WTC11 (cell line): ENCODE results near the gene ZNF146. TPM values are rescaled to one million over a fixed set of nuclear protein-coding genes. Genes with fewer than 3 reads are reported as not detected.

Source experiments
- ATAC-seq: fragments of 200-7000 bp; cut with Tn5 transposase; 2 replicates; pipeline ENCODE4 v1.10.0; 2021; ENCODE audit warnings: mild to moderate bottlenecking, moderate library complexity
- CTCF ChIA-PET: fragments of 300-600 bp; sonication (Branson Sonifier 250); formaldehyde crosslinking; loops from one replicate; lab custom pipeline; 2021; ENCODE audit warnings: antibody characterized with exemption; lab: Charles Lee
- POLR2A ChIA-PET: fragments of 350-600 bp; sonication (Branson Sonifier 250); formaldehyde crosslinking; loops from one replicate; lab custom pipeline; 2021; ENCODE audit warnings: antibody characterized with exemption; lab: Charles Lee
- DNase-seq: peaks from one replicate; pipeline ENCODE4 v3.0.0; 2021; ENCODE audit warnings: low spot score
- H3K27ac Mint-ChIP-seq: 2 replicates; pipeline ENCODE4 v1.8.0; 2021; ENCODE audit warnings: mixed read lengths
- H3K27me3 Mint-ChIP-seq: 2 replicates; pipeline ENCODE4 v1.8.0; 2021; ENCODE audit warnings: low read depth, mild to moderate bottlenecking, moderate library complexity, mixed read lengths
- H3K36me3 Mint-ChIP-seq: 2 replicates; pipeline ENCODE4 v1.8.0; 2021; ENCODE audit warnings: mixed read lengths
- H3K4me1 Mint-ChIP-seq: 2 replicates; pipeline ENCODE4 v1.8.0; 2022; ENCODE audit warnings: mixed read lengths
- H3K4me3 Mint-ChIP-seq: 2 replicates; pipeline ENCODE4 v1.8.0; 2021; ENCODE audit warnings: mild to moderate bottlenecking, moderate library complexity, mixed read lengths
- H3K9me3 Mint-ChIP-seq: 2 replicates; pipeline ENCODE4 v1.8.0; 2021; ENCODE audit warnings: mixed read lengths
- CREM ChIP-seq: sonication (generic); formaldehyde crosslinking; IDR thresholded peaks from 2 replicates; pipeline ENCODE4 v1.8.1; 2022; ENCODE audit warnings: mild to moderate bottlenecking, missing genetic modification reagents, moderate library complexity
- EMX1 ChIP-seq: fragments of 250-450 bp; sonication (Bioruptor Pico); IDR thresholded peaks from 2 replicates; pipeline ENCODE4 v1.8.0; 2021; ENCODE audit warnings: mild to moderate bottlenecking
- ETV6 ChIP-seq: sonication (generic); formaldehyde crosslinking; IDR thresholded peaks from 2 replicates; pipeline ENCODE4 v1.8.1; 2022; ENCODE audit warnings: mild to moderate bottlenecking, missing genetic modification reagents
- FOXP1 ChIP-seq: sonication (generic); formaldehyde crosslinking; IDR thresholded peaks from 2 replicates; pipeline ENCODE4 v1.8.0; 2022; ENCODE audit warnings: missing genetic modification reagents, mild to moderate bottlenecking, moderate library complexity, borderline replicate concordance
- HMGA2 ChIP-seq: fragments of 250-450 bp; sonication (Bioruptor Pico); IDR thresholded peaks from 2 replicates; pipeline ENCODE4 v1.4.0; 2021; ENCODE audit warnings: mild to moderate bottlenecking, moderate library complexity
- KAT7 ChIP-seq: sonication (generic); formaldehyde crosslinking; IDR thresholded peaks from 2 replicates; pipeline ENCODE4 v1.8.1; 2023; ENCODE audit warnings: missing genetic modification reagents, mild to moderate bottlenecking, borderline replicate concordance
- MYBL2 ChIP-seq: sonication (generic); formaldehyde crosslinking; IDR thresholded peaks from 2 replicates; pipeline ENCODE4 v1.8.1; 2023; ENCODE audit warnings: mild to moderate bottlenecking, moderate library complexity, missing genetic modification reagents
- NFATC4 ChIP-seq: fragments of 250-450 bp; sonication (Bioruptor Pico); IDR thresholded peaks from 2 replicates; pipeline ENCODE4 v1.9.0; 2021; ENCODE audit warnings: mild to moderate bottlenecking
- SMAD3 ChIP-seq: sonication (generic); formaldehyde crosslinking; IDR thresholded peaks from 2 replicates; pipeline ENCODE4 v1.8.0; 2022; ENCODE audit warnings: missing genetic modification reagents, mild to moderate bottlenecking, borderline replicate concordance
- SP1 ChIP-seq: sonication (generic); formaldehyde crosslinking; conservative IDR thresholded peaks from 2 replicates; pipeline ENCODE4 v1.8.1; 2022; ENCODE audit warnings: missing genetic modification reagents
- ZNF138 ChIP-seq: sonication (generic); formaldehyde crosslinking; conservative IDR thresholded peaks from 2 replicates; pipeline ENCODE4 v1.8.1; 2022; ENCODE audit warnings: mild to moderate bottlenecking, moderate library complexity, missing genetic modification reagents
- ZNF317 ChIP-seq: sonication (generic); formaldehyde crosslinking; IDR thresholded peaks from 2 replicates; pipeline ENCODE4 v1.8.1; 2023; ENCODE audit warnings: low read depth, mild to moderate bottlenecking, moderate library complexity, missing genetic modification reagents, borderline replicate concordance
- ZNF396 ChIP-seq: fragments of 250-450 bp; sonication (Bioruptor Pico); IDR thresholded peaks from 2 replicates; pipeline ENCODE4 v1.8.0; 2021; ENCODE audit warnings: mild to moderate bottlenecking, moderate library complexity, borderline replicate concordance
- ZNF416 ChIP-seq: fragments of 250-450 bp; sonication (Bioruptor Pico); IDR thresholded peaks from 2 replicates; pipeline ENCODE4 v1.9.0; 2021; ENCODE audit warnings: mild to moderate bottlenecking, inconsistent platforms
- ZNF423 ChIP-seq: fragments of 250-450 bp; sonication (Bioruptor Pico); IDR thresholded peaks from 2 replicates; pipeline ENCODE4 v2.1.2; 2022; ENCODE audit warnings: mild to moderate bottlenecking, moderate library complexity
- ZNF671 ChIP-seq: fragments of 250-450 bp; sonication (Bioruptor Pico); IDR thresholded peaks from 2 replicates; pipeline ENCODE4 v1.8.0; 2021; ENCODE audit warnings: mild to moderate bottlenecking
- total RNA-seq: library from RNA; stranded (reverse); gene quantifications from 3 replicates; pipeline ENCODE4 v1.2.3, GENCODE V29; 2021
- TF ChIP-seq, protein P1 (sequence below): sonication (generic); formaldehyde crosslinking; IDR thresholded peaks from 2 replicates; pipeline ENCODE4 v1.8.0; 2022; ENCODE audit warnings: mild to moderate bottlenecking, missing genetic modification reagents
- TF ChIP-seq, protein P2 (sequence below): sonication (generic); formaldehyde crosslinking; IDR thresholded peaks from 2 replicates; pipeline ENCODE4 v1.8.1; 2023; ENCODE audit warnings: mild to moderate bottlenecking, missing genetic modification reagents
- TF ChIP-seq, protein P3 (sequence below): sonication (generic); formaldehyde crosslinking; IDR thresholded peaks from 2 replicates; pipeline ENCODE4 v1.8.1; 2022; ENCODE audit warnings: missing genetic modification reagents, borderline replicate concordance
- TF ChIP-seq, protein P4 (sequence below): sonication (generic); formaldehyde crosslinking; IDR thresholded peaks from 2 replicates; pipeline ENCODE4 v1.8.1; 2023; ENCODE audit warnings: mild to moderate bottlenecking, moderate library complexity, missing genetic modification reagents
- TF ChIP-seq, protein P5 (sequence below): sonication (generic); formaldehyde crosslinking; IDR thresholded peaks from 2 replicates; pipeline ENCODE4 v1.8.0; 2023; ENCODE audit warnings: missing genetic modification reagents
- TF ChIP-seq, protein P6 (sequence below): sonication (generic); formaldehyde crosslinking; IDR thresholded peaks from 2 replicates; pipeline ENCODE4 v1.8.0; 2022; ENCODE audit warnings: mild to moderate bottlenecking, missing genetic modification reagents
- TF ChIP-seq, protein P7 (sequence below): sonication (generic); formaldehyde crosslinking; IDR thresholded peaks from 2 replicates; pipeline ENCODE4 v1.8.0; 2023; ENCODE audit warnings: mild to moderate bottlenecking, missing genetic modification reagents

The ZNF146 gene
- total RNA-seq, 1 experiment from 2014 or later, result 128 TPM

DNA sequence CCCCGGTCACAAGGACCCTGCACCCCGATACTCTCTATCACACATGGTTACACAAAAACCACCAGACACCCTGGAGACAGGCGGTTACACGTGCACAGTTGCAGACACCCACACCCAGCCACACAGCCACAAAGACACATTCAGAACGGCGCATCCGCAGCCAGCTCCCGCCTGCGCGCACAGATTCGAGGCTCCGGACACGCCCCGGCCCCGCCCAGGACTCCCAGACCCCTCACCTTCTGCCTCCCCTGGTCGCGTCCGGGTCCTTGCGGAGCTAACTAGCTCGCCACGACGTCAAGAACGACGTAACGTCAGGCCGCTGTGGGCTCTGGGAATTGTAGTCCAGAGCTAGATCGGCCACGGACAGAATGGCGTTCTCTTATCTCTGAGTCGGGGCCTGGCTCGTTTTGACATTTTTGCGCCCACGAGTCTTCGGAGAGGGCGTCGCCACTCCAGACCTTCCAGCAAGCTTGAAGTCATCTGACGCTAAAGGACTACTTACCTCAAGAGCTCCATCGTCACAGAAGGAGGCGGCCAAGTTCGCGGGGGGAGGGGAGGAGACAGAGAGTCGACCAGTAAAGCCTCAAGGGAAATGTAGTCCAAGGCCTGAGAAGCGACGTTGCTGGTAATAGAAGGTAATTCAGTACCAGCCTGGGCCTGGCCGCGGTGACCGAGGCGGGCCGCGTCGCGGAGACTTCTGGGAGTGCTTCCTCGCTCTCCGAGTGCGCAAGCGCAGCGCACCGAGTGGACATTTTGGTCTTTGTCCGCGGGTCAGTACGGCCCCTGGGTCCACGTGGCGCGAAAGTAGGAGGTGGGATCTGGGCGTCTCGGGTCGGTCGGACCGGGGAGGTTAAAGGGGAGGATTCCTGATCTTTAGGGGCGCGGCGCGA, at the start of gene ZNF146, which contains the start of gene ZNF565 (continued):
- TF ChIP-seq ZNF416 (CRISPR knock-in tag) (no peak), SMAD3 (no peak), ETV6 (CRISPR knock-in tag) (peak; percentile 40; the same call in 1 of the 2 replicates), ZNF138 (CRISPR knock-in tag) (no peak), SP1 (CRISPR knock-in tag) (peak; percentile 92), MYBL2 (CRISPR knock-in tag) (no peak), ZNF423 (no peak), KAT7 (CRISPR knock-in tag) (no peak), FOXP1 (peak; percentile 28; the same call in 1 of the 2 replicates), ZNF396 (CRISPR knock-in tag) (no peak), HMGA2 (CRISPR knock-in tag) (no peak), NFATC4 (CRISPR knock-in tag) (no peak), CREM (CRISPR knock-in tag) (peak; percentile 65; the same call in 1 of the 2 replicates), ZNF671 (CRISPR knock-in tag) (no peak), ZNF317 (no peak)
- TF ChIP-seq, protein P1, sequence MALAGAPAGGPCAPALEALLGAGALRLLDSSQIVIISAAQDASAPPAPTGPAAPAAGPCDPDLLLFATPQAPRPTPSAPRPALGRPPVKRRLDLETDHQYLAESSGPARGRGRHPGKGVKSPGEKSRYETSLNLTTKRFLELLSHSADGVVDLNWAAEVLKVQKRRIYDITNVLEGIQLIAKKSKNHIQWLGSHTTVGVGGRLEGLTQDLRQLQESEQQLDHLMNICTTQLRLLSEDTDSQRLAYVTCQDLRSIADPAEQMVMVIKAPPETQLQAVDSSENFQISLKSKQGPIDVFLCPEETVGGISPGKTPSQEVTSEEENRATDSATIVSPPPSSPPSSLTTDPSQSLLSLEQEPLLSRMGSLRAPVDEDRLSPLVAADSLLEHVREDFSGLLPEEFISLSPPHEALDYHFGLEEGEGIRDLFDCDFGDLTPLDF (CRISPR knock-in tag), result no peak
- TF ChIP-seq, protein P2, sequence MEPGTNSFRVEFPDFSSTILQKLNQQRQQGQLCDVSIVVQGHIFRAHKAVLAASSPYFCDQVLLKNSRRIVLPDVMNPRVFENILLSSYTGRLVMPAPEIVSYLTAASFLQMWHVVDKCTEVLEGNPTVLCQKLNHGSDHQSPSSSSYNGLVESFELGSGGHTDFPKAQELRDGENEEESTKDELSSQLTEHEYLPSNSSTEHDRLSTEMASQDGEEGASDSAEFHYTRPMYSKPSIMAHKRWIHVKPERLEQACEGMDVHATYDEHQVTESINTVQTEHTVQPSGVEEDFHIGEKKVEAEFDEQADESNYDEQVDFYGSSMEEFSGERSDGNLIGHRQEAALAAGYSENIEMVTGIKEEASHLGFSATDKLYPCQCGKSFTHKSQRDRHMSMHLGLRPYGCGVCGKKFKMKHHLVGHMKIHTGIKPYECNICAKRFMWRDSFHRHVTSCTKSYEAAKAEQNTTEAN, result 0 out of 2 replicates have a peak, but pooled peaks have one; percentile 22
- TF ChIP-seq, protein P3, sequence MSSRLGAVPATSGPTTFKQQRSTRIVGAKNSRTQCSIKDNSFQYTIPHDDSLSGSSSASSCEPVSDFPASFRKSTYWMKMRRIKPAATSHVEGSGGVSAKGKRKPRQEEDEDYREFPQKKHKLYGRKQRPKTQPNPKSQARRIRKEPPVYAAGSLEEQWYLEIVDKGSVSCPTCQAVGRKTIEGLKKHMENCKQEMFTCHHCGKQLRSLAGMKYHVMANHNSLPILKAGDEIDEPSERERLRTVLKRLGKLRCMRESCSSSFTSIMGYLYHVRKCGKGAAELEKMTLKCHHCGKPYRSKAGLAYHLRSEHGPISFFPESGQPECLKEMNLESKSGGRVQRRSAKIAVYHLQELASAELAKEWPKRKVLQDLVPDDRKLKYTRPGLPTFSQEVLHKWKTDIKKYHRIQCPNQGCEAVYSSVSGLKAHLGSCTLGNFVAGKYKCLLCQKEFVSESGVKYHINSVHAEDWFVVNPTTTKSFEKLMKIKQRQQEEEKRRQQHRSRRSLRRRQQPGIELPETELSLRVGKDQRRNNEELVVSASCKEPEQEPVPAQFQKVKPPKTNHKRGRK, result no peak
- TF ChIP-seq, protein P4, sequence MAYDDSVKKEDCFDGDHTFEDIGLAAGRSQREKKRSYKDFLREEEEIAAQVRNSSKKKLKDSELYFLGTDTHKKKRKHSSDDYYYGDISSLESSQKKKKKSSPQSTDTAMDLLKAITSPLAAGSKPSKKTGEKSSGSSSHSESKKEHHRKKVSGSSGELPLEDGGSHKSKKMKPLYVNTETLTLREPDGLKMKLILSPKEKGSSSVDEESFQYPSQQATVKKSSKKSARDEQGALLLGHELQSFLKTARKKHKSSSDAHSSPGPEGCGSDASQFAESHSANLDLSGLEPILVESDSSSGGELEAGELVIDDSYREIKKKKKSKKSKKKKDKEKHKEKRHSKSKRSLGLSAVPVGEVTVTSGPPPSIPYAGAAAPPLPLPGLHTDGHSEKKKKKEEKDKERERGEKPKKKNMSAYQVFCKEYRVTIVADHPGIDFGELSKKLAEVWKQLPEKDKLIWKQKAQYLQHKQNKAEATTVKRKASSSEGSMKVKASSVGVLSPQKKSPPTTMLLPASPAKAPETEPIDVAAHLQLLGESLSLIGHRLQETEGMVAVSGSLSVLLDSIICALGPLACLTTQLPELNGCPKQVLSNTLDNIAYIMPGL (CRISPR knock-in tag), result no peak

DNA sequence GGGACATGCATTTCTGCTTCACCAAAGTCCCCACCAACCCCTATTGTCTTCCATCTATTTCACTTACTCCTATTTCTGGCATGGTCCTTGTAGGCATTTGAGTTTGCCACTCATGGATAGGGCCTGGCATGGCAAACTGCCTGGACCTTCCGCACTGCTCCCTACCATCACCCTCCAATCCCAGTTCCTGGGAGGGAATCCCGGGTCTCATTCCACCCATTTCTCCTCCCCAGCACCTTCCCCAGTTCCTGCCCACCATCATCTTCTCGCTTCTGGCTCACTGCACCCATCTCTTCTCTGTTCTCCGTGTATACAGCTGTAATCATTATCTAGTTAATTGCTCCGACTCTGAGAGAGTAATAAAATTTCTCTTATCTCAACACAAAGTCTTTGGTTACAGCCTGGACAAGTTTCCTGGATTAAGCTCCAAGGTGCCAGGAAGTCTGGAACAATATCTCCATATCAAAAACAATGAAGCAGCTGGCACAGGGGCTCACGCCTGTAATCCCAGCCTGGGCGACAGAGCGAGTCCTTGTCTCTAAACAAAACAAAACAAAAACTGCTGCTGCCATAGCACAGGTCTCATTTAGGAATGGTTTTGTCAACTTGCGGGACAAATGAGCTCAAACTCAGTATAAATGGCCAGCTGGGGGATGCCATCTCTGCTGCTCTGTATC, 45.7 kb upstream of the ZNF146 start:
- ATAC-seq (no peak), DNase-seq (no peak)
- no peaks in the 10 kb centered on the region for H3K9me3 Mint-ChIP-seq
- H3K4me1 Mint-ChIP-seq, result 0 out of 2 replicates have a peak, but pooled peaks cover 7% of the 10 kb centered on the region
- H3K36me3 Mint-ChIP-seq, result no peaks in the 10 kb centered on the region; the same call in 1 of the 2 replicates
- CTCF ChIA-PET, result interaction anchor here (1.6 to 3.0 kb wide), 2 partner anchors 18 to 41 kb away, joined by 4 to 44 read pairs; no protein-coding TSS in a partner anchor
- POLR2A ChIA-PET, result interaction anchor here (0.7 to 1.3 kb wide), 2 partner anchors 41 to 42 kb away, joined by 4 read pairs; no protein-coding TSS in a partner anchor
- peak overlapping the region; percentile 10; the same call in 1 of the 2 replicates for H3K27ac Mint-ChIP-seq
- peaks cover 3% of the 10 kb centered on the region; the same call in 1 of the 2 replicates for H3K27me3 Mint-ChIP-seq
- no peak overlapping the region for H3K4me3 Mint-ChIP-seq
- TF ChIP-seq, protein P5, sequence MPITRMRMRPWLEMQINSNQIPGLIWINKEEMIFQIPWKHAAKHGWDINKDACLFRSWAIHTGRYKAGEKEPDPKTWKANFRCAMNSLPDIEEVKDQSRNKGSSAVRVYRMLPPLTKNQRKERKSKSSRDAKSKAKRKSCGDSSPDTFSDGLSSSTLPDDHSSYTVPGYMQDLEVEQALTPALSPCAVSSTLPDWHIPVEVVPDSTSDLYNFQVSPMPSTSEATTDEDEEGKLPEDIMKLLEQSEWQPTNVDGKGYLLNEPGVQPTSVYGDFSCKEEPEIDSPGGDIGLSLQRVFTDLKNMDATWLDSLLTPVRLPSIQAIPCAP, result no peak
- TF ChIP-seq, protein P6, sequence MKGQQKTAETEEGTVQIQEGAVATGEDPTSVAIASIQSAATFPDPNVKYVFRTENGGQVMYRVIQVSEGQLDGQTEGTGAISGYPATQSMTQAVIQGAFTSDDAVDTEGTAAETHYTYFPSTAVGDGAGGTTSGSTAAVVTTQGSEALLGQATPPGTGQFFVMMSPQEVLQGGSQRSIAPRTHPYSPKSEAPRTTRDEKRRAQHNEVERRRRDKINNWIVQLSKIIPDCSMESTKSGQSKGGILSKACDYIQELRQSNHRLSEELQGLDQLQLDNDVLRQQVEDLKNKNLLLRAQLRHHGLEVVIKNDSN, result no peak
- TF ChIP-seq EMX1 (CRISPR knock-in tag), result no peak
- TF ChIP-seq, protein P7, sequence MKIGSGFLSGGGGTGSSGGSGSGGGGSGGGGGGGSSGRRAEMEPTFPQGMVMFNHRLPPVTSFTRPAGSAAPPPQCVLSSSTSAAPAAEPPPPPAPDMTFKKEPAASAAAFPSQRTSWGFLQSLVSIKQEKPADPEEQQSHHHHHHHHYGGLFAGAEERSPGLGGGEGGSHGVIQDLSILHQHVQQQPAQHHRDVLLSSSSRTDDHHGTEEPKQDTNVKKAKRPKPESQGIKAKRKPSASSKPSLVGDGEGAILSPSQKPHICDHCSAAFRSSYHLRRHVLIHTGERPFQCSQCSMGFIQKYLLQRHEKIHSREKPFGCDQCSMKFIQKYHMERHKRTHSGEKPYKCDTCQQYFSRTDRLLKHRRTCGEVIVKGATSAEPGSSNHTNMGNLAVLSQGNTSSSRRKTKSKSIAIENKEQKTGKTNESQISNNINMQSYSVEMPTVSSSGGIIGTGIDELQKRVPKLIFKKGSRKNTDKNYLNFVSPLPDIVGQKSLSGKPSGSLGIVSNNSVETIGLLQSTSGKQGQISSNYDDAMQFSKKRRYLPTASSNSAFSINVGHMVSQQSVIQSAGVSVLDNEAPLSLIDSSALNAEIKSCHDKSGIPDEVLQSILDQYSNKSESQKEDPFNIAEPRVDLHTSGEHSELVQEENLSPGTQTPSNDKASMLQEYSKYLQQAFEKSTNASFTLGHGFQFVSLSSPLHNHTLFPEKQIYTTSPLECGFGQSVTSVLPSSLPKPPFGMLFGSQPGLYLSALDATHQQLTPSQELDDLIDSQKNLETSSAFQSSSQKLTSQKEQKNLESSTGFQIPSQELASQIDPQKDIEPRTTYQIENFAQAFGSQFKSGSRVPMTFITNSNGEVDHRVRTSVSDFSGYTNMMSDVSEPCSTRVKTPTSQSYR (CRISPR knock-in tag), result no peak
